ENCODE results near the gene TAS2R20. TPM values are rescaled to one million over a fixed set of nuclear protein-coding genes. Genes with fewer than 3 reads are reported as not detected.
"Not testable (repeated sequence)": the region's sequence is repeated elsewhere in the genome, so short reads cannot be mapped to it uniquely, and the experiment has no call there.

The TAS2R20 gene
- 3.2 TPM for polyA plus RNA-seq (ENCODE audit: insufficient read length)
- long read RNA-seq, donor 1, partial matches to known transcripts, result 0 of 1 reads
- long read RNA-seq, donor 1, other reads (novel, unspliced or antisense), result 0 of 1 reads
- long read RNA-seq, donor 2, result 0 reads
- long read RNA-seq, donor 3, result 0 reads
- long read RNA-seq, donor 4, result 0 reads
- long read RNA-seq, donor 5, result 0 reads
- long read RNA-seq, donor 6, result 0 reads
- long read RNA-seq, donor 7, partial matches to known transcripts, result 0 of 2 reads
- long read RNA-seq, donor 7, other reads (novel, unspliced or antisense), result 0 of 2 reads
- long read RNA-seq, donor 8, result 0 reads

DNA sequence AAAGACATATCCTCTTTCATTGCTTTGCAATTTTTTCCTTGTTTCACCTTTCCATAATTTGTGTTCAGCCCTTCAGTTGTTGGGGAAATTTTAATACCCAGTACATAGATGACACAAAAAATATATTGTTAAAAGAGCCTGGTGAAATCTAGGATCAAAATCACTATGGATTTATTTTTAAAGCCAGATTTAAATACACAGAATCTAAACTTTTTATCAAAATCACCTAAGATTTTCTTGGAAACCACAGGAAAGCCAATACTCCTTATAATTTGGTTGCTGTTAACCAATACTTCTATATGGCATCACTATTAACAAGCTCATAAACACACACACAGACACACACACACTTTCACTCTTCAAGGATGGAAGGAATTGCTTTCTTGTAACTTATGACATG lies at the start of gene TAS2R20:
Gene TAS2R20 (minus strand): TSS at position 101 of the 400 bp plus-strand sequence. CDS start 429 bp downstream, outside the sequence.
- DNase-seq, result no peak

- not testable (repeated sequence) for DNase-seq
These were observed 43.3 kb upstream of the TAS2R20 start for GRCh38 chr12:11041366-11041765.

- DNase-seq, result no peak
These were observed 42.1 kb upstream of the TAS2R20 start for GRCh38 chr12:11040162-11040561.

- no peak for DNase-seq
These were observed 41.1 kb upstream of the TAS2R20 start for GRCh38 chr12:11039171-11039570.

GRCh38 chr12:11033959-11034358 lies 35.9 kb upstream of the TAS2R20 start:
- not testable (repeated sequence) for DNase-seq

DNA sequence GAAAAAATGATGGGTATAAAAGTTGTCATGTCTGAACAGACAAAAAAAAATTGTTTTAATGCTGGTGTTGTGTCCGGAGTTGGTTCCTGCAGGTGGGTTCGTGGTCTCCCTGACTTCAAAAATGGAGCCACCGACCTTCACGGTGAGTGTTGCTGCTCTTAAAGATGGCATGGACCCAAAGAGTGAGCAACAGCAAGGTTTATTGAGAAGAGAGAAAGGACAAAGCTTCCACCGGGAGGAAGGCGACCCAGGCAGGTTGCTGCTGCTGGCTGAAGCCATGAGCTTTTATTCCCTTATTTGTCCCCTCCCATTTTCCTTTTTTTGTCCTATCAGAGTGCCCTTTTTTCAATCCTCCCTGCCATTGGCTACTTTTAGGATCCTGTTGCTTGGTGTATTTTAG lies 33.2 kb upstream of the TAS2R20 start, which contains the start of gene TAS2R31:
Gene TAS2R31 (minus strand): TSS at position 101 of the 400 bp plus-strand sequence. CDS start 72 bp downstream, at position 29.
- DNase-seq, result no peak

DNA sequence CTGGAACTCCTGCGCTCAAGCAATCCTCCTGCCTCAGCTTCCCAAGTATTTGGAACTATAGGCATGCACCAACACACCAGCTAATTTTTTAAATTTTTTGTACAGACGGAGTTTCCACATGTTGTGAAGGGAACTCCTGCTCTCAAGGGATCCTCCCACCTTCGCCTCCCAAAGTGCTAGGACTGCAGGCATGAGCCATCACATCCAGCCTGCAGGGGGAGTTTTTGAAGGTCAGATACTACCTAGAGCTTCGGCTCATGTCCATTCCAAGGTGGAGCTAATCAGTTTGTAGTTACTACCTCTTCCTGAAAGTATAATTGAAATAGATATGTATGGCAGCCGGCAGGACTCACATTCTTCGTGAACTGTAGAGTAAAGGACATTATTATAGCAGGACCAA lies 28.0 kb upstream of the TAS2R20 start:
- DNase-seq, result no peak

DNA sequence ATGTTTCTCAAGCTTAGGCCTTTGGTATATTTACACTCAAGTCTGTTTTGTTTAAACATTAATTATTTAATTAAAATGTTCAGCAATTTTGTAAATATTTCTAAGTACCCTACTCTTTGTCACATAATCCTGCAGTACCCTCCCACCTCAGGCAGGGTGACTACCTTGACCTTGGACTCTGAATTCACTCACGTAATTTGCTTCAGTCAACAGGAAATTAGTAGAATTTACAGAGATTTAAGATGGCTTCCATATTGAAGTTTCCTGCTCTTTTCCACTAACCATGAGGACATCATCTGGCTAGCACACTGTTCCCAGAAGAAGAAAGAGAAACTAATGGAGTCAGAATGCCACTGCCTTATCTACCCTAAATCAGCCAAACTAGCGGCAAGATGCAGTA lies 25.3 kb upstream of the TAS2R20 start:
- no peak for DNase-seq

DNA sequence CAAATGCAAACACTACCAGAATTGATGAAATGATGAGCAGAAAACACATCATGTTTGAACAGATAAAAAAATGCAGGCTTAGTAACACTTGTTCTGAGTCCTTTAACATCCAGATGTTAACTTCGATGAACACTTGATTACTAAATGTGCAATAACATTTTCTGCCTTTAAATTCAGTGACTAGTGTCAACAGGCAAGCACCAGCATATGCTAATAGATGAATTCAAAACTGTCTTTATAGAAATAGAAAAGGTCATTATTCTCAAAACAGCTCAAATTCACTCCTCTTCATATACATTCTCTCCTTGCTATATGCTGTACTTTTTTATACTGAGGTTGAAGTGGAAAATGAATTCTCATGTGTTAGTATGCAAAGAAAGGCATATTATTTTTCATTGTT lies 24.4 kb upstream of the TAS2R20 start, which contains the start of gene TAS2R19:
Gene TAS2R19 (minus strand): TSS at position 101 of the 400 bp plus-strand sequence. CDS start 49 bp downstream, at position 52.
- DNase-seq, result no peak

DNA sequence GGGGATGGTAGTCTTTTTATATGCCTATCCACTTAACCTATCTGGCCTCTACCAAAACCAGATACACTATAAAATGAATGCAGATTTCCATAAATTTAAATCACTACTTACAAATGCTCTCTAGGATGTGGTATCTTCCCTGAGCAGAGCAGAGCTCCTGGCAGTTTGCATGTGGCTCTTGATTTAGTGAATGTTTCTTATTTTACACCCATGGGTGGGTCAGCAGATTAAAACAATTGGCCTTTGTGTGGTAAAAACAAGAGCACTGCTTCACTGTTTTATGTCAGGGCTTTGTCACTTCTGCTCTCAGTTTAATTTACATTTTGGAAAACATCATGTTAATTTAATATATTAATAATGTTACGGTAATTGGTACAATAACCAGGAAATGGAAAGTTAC lies 18.8 kb upstream of the TAS2R20 start:
- no peak for DNase-seq

DNA sequence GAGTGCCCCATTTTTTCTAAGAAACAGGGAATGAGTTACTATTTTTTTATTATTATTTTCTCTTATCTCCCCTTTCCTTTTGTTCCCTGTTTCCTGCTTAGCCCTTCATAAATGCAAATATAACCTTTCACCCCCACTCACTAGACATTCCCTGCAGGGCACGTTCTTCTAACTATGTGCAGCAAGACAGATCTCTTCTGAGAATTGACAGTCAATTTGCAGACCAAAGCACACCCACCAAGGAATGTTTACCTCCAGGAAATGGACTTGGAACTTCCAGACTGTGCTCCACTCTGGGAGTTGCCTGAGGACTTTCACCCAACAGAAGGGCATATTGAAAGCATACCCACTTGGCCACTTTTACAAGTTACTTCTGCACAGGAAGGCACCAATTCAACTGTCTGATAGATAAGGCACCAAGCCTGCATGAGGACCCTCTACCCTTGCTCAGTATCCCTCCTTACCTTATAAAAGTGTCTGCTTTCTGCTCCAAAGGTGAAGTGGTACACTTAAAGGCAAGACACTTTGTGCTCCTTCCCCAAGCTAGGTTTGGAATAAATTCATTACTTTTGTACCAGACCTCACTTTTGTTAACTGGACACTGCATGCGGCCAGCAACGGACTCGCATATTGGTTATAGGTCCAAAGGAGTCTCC lies 17.8 kb upstream of the TAS2R20 start:
- DNase-seq, result no peak

- DNase-seq, result no peak
These were observed 16.1 kb upstream of the TAS2R20 start for GRCh38 chr12:11014234-11014633.

DNA sequence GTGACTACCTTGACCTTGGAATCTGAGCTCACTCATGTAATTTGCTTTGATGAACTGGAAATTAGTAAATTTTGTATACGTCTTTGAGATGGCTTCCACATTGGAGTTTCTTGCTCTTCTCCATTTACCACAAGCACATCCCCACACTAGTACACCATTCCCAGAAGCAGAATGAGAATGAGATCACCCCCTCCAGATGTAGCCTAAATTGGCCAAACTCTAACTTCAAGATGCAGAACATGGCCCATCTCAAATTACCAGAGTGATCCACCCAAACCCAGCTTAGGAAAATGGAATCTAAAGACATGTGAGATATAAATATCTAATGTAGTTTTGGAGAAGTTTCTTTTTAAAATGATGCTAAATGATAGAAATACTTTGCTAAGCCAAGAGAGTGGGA lies 9.5 kb upstream of the TAS2R20 start:
- DNase-seq, result no peak

- DNase-seq, result no peak
These were observed 3.8 kb downstream of the TAS2R20 start for GRCh38 chr12:10994307-10994706.

- DNase-seq, result no peak
These were observed 9.0 kb downstream of the TAS2R20 start for GRCh38 chr12:10989107-10989506.

DNA sequence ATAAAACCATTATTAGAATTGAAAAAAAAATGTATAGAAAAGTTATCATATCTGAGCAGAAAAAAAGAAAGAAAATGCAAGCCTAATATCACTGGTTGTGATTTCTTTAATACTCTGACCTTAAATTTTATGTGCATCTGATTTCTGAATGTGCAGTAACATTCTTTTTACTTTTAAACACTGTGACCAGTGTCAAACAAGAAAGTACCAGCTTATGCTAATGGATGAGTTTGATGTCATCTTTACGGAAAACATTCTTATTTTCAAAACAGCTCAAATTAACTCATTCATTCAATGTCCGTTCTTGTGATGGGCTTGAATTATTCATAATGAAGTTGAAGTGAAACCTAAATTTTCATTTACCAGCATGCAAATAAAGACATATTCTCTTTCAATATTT lies 11.3 kb downstream of the TAS2R20 start, which contains the start of gene TAS2R50:
Gene TAS2R50 (minus strand): TSS at position 101 of the 400 bp plus-strand sequence. CDS start 52 bp downstream, at position 49.
- DNase-seq, result no peak

GRCh38 chr12:10982244-10982643 lies 15.9 kb downstream of the TAS2R20 start:
- no peak for DNase-seq

- DNase-seq, result no peak
These were observed 23.1 kb downstream of the TAS2R20 start for GRCh38 chr12:10974965-10975364.

- DNase-seq, result no peak
These were observed 29.2 kb downstream of the TAS2R20 start for GRCh38 chr12:10968765-10969456.

- no peak for DNase-seq
These were observed 30.7 kb downstream of the TAS2R20 start for GRCh38 chr12:10967409-10967808.

DNA sequence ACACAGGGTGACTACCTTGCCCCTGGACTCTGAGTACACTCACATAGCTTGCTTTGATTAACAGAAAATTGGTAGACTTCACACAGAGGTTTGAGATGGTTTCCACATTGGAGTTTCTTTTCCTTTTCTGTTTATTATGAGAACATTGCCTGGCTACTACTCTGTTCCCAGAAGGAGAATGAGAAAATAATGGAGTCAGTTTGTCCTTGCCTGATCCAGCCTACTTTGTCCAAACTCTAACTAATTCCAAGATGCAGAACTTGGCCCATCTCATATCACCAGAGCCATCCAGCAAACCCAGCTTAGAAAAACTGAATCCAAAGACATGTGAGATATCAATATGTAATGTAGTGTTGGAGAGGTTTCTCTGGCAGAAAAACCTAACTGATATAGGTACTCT lies 31.8 kb downstream of the TAS2R20 start:
- no peak for DNase-seq

DNA sequence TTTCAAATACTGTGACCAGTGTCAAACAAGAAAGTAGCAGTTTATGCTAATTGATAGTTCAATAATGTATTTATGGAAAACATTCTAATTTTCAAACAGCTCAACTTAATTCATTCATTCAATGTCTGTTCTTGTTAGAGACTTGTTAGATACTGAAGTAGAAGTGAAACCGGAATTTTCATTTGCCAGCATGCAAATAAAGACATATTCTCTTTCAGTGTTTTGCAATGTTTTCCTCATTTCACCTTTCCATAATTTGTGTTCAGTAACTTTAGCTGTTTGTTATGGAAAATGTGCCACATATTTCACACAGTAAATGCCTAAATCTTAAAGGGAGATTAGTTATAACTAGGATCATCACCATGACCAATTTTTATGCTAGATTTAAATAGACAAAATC lies 32.6 kb downstream of the TAS2R20 start:
- DNase-seq, result no peak

GRCh38 chr12:10960211-10960610 lies 37.9 kb downstream of the TAS2R20 start:
- DNase-seq, result no peak
